ENCODE data around the gene KCTD13.
A peak's percentile ranks its signal among the peaks of the same experiment; 100 is the strongest.
"Not testable (repeated sequence)": the region's sequence is repeated elsewhere in the genome, so short reads cannot be mapped to it uniquely, and the experiment has no call there.

Gene KCTD13, protein sequence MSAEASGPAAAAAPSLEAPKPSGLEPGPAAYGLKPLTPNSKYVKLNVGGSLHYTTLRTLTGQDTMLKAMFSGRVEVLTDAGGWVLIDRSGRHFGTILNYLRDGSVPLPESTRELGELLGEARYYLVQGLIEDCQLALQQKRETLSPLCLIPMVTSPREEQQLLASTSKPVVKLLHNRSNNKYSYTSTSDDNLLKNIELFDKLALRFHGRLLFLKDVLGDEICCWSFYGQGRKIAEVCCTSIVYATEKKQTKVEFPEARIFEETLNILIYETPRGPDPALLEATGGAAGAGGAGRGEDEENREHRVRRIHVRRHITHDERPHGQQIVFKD

DNA sequence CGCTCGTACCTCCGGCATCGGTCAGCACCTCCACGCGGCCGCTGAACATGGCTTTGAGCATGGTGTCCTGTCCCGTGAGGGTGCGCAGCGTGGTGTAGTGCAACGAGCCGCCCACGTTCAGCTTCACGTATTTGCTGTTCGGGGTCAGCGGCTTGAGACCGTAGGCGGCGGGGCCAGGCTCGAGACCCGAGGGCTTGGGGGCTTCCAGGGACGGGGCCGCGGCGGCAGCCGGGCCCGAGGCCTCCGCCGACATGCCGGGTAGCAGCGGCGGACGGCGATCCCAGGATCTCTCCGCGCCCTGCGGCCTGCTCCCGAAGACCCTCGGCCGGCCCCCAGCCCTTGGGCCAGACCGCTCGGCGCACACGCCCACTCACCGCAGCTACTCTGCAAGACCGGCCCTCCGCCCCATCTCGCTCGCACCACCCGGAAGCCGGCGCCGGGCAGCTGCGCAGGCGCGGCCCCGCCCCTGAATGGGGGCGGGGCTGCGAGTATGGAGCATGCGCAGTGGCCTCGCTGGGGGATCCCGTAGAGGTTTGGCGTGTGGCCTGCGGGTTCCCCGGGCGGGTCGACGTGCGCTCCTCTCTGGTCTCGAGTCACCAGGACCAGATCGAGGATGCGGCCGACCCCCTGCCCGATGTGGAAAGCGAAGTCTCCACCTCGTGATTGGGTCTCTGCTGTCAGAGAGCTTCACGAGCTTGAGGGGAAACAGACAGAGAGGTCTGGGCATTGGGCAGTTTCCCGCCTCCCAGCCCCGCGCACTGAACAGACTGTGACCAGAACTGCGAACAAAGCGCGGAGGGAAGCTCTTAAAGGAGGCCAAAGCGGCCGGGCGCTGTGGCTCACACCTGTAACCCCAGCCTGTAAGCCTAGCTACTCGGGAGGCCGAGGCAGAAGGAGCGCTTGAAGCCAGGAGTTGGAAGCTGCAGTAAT lies at the start of gene KCTD13:
KCTD13 (minus strand) TSS at position 446 of the 930 bp plus-strand sequence; CDS start at position 253, 193 bp downstream.
- DNase-seq (ENCODE audit: low read depth in 2 of 2), result peak; percentile 79 to 82

DNA sequence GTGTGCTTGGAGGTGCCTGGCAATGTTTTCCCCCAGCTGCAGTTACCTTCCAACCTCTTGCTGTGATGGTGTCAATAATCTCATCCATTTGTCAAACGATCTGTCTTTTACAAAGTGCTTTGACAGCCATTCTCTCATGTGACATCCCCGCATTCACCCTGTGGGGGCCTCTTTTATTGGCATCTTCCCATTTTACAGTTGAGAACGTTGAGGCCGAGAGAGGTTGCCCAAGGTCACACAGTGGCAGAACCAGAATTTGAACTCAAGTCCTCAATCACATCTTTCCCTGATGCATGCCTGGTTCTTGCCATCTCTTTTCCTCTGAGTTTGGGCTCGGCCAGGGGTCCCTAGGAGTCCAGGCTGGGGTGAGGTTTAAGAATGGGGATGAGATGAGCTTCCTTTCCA lies 49.1 kb upstream of the KCTD13 start:
- no peak for DNase-seq (ENCODE audit: low read depth in 2 of 2)

DNA sequence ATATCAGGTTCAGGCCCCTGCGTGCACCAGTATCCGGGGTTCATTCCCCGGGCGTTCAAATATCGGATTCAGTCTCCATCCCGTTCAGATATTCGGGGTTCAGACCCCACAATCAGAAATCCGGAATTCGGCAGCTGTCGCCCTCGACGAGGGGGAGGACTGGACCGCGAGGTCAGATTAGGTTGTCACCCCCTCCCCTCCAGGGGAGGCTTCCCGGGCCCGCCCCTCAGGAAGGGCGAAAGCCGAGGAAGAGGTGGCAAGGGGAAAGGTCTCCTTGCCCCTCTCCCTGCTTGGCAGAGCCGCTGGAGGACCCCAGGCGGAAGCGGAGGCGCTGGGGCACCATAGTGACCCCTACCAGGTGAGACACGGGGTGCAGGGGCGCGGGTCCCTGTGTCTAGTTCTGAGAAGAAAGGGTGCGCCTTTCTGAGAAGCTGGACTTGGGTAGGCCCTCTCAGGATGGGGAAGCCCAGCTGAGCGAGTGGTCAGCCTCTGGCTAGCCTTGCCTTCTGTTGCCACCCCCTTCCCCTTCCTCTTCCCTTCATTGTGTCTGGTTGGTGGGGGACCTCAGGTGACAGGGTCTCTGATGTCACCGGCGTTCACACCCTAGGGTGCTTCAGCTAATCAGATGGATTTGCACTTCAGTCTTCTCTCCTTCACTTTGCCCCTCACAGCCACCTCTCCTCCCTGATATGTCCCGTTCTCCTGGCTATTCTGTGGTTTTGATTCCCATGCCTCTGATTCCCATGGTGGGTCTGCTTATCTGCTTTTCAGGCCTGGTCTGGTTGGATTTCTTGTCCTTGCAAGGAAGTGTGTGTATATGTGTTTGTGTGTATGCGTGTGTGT lies 48.5 kb upstream of the KCTD13 start:
- no peak for DNase-seq (ENCODE audit: low read depth in 2 of 2)

DNA sequence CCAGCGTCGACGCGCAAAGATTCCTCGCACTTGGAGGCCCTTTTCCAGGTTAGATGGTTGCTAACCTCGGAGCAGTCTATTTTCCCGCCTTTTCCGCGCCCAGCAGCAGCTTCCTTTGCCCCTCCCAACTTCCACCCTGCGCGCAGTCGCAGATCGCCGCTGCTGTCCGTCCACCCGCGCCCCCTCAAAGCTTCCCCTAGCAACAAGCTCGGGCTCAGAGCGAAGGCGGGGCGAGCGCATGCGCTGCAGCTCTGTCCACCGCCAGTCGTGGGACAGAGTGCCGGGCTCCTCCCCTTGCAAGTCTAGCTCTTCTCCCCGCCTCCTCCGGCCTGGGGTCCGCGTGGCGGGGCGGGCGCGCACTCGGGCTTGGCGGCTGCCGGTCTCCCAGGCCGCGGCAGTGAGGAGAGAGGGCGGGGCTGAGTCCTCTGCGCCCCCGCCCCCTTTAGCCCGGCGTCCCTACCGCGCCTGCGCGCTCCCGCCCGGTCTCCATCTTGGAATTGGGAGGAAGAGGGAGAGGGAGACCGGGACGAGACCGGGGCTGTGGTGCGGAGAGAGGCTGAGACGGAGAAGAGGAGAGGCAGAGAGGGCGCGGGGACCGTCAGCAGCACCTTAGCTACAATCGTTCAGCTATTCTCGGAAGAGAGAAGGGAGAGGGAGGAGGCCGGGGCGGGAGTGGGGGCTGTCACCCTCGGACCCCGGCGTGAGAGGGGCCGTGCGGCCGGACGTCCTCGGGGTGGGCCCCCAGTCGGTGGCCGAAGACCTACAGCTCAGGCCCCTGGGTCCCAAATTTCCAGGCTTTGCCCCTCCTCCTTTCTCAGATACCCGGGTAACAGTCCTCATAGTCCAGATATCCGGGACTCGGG lies 47.6 kb upstream of the KCTD13 start, which contains the start of gene TAOK2:
TAOK2 (plus strand) TSS at position 485 of the 863 bp plus-strand sequence. CDS start 3,905 bp downstream, outside the sequence.
- DNase-seq (ENCODE audit: low read depth in 2 of 2), result peak; percentile 96

DNA sequence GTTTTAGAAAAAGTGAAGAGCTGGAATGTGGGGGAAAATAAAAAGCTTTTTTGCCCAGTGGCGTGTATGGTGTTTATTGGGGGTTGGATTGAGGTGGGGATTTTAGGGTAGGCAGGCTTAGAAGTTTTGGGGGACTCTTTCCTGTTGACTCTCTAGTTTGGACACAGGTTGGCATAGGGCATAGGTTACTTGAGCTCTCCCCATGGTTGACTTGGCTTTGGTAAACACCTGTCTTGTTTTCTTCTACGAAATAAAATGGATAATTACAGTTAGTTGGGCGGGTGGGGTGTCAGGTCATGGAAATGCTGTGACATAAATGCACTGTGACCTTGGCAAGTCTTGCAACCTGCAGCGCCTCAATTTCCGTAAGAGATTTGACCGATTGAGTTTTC lies 47.0 kb upstream of the KCTD13 start:
- DNase-seq (ENCODE audit: low read depth in 2 of 2), result no peak

DNA sequence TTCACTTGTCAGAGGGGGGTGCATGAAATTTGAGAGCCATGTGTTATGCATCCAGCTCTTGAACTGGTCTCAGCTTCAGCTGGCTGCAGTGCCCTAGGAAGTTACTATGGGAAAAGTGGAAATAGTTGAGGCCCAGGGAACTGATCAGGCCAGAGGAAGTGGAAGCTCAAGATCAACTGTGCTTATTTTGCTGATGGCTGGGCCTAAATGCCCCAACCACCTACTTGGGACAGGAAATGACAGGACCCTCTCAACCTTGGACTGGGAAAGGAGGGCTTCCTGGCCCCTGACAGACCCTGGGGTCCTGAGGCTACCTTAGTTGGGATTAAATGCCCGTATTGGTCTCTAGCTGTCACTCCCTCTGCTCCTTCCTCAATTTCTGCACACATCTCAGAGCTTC lies 46.5 kb upstream of the KCTD13 start:
- no peak for DNase-seq (ENCODE audit: low read depth in 2 of 2)

DNA sequence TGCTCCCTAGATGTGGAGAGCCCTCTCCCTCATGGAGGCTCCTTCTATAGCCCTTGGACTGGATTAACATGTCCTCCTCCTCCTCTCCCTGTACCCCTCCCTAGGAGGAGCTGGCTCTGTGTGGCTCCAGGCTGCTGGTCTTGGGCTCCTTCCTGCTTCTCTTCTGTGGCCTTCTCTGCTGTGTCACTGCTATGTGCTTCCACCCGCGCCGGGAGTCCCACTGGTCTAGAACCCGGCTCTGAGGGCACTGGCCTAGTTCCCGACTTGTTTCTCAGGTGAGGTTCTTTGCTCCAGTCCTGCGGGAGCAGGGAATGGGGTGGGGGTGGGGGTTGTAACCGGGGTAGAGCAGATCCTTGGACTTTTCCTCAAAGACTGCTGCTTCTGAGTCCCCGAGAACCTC lies 45.3 kb upstream of the KCTD13 start:
- DNase-seq (ENCODE audit: low read depth in 2 of 2), result no peak

DNA sequence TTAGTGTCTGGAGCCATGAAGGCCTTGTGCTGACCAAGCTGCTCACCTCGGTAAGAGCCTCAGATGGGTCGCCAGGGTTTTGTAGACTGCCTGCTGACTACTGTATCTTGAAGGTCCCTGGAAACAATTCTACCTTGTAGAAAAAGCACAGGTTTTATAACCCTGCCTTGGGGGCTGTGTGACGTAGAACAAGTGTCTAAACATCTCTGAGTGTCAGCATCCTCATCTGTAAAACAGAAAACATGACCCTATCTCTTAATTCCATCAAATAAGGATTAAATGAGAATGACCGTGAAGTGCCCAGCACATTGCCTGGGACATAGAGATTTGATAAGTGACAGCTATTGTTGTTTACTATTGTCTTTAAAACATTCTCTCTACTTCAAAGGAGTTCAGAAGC lies 42.2 kb upstream of the KCTD13 start:
- no peak for DNase-seq (ENCODE audit: low read depth in 2 of 2)

DNA sequence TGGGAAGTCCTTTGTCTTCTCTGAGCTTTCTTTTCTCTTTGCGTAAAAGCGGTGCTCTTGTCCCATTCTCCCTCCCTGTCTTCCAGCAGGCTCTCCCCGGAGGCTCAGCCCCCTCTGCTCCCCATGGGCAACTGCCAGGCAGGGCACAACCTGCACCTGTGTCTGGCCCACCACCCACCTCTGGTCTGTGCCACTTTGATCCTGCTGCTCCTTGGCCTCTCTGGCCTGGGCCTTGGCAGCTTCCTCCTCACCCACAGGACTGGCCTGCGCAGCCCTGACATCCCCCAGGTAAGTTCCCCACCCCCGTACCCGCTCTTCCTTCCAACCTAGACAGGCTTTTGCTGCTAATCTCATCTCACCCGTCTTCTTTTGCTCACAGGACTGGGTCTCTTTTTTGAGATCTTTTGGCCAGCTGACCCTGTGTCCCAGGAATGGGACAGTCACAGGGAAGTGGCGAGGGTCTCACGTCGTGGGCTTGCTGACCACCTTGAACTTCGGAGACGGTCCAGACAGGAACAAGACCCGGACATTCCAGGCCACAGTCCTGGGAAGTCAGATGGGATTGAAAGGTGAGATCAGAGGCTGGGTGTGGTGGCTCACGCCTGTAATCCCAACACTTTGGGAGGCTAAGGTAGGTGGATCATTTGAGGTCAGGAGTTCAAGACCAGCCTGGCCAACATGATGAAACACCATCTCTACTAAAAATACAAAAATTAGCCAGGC lies 37.2 kb upstream of the KCTD13 start:
- no peak for DNase-seq (ENCODE audit: low read depth in 2 of 2)

DNA sequence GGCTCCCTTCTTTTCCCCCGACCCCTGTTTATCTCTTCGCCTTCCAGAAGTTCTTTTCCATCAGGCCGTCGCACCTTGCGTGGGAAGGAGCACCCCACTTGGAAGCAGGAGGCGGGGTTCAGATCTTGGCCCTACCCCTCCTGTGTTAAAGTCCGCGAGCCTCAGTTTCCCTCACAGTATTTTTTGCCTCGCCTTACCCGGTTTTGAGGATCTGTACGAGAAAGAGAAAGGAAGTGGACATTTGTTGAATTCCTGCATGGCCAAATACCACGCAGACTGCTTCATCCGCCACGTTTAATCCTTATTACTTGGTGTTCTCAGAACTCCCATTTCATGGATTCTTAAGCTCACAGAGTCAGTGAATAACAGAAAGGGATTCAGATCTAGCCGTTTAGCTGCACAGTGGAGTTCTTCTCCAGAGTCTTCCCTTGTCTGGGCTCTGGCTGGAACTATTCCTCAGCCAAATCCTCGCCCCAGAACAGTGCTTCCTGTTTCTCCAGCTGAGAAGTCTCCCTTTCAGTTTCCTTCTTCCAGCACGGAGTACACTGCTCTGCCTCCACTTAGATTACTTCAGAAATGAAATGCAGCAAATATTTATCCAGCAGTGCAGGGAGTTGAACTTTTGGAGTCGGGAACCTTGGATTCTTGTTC lies 36.4 kb upstream of the KCTD13 start:
- DNase-seq (ENCODE audit: low read depth in 2 of 2), result no peak

DNA sequence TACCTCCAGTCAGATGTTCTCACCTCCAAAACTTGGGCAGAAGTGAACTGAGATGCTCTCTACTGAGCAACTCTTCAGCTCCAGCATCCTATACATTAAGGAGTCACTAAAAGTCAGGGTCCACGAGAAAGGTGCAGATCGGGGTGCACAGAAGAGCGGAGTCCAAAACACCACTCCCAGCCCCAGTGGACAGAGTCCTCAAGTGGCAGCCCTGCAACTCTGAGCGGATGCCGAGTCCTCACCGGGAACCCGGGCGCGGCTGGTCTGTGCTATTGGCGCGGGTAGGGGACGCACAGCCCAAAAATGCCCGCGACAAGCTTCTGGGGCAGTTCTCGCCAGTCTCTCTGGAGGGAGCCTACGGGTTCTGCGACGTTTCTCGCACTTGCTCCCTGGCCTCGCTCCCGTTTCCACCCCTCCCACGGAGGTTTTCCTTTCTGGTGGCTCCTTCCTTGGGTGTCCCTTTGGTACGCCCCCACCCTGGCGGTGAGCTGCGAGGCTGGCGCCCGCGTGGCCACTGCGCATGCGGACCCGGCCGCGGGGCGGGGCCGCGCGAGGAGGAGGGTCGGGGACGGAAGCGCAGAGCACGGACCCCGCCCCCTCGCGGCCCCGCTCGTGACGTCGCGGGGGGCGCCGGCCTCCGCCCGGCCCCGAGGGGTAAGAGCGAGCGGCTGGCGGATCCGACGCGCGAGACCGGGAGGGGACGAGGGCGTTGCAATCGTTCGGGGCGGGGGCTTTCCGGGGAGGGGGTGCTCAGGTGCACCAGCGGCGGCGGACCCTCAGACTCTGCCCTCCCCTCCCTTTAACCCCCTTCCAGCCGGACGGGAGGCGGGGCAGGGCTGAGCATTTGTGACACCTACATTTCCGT lies 35.7 kb upstream of the KCTD13 start, which contains the start of gene TMEM219:
TMEM219 (plus strand) TSS at position 601 of the 865 bp plus-strand sequence. CDS start 1,065 bp downstream, outside the sequence.
- DNase-seq (ENCODE audit: low read depth in 2 of 2), result peak; percentile 85 to 90

DNA sequence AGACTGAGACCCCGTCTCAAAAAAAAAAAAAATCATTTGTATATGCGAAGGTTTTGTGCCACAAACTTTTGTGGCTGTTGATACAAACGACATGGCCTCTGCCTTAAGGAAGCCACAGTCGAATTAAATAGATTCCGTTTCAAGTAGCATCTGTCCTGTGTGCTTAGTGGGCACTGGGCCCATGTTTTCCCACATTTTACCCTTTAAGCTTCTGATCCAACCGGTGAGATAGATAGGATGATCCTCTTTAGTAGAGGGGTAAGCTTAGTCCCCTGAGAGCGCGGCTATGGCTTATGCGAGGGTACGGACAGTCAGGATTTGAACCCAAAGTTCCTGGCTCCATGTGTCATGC lies 35.1 kb upstream of the KCTD13 start:
- DNase-seq (ENCODE audit: low read depth in 2 of 2), result no peak

DNA sequence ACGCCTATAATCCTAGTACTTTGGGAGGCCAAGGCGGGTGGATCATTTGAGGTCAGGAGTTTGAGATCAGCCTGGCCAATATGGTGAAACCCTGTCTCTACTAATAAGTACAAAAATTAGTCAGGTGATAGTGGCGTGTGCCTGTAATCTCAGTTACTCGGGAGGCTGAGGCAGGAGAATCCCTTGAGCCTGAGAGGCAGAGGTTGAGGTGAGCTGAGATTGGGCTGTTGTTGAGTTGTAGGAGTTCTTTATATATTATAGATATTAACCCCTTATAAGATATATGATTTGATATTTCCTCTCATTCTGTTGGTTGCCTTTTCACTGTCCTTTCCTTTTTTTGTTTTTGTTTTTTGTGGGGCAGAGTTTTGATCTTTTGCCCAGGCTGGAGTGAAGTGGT lies 33.8 kb upstream of the KCTD13 start:
- DNase-seq (ENCODE audit: low read depth in 2 of 2), result not testable (repeated sequence)

DNA sequence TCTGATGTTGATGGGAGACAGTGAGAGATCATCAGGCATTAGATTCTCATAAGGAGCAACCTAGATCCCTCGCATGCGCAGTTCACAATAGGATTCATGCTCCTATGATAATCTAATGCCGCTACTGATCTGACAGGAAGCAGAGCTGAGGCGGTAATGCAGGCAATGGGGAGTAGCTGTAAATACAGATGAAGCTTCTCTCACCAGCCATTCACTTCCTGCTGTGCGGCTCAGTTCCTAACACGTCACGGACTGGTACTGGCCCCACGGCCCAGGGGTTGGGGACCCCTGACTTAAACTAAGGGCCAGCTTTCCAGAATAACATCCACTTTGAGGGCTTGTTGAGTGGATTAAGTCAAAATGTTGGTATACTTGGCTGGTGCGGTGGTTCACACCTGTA lies 33.3 kb upstream of the KCTD13 start:
- no peak for DNase-seq (ENCODE audit: low read depth in 2 of 2)

DNA sequence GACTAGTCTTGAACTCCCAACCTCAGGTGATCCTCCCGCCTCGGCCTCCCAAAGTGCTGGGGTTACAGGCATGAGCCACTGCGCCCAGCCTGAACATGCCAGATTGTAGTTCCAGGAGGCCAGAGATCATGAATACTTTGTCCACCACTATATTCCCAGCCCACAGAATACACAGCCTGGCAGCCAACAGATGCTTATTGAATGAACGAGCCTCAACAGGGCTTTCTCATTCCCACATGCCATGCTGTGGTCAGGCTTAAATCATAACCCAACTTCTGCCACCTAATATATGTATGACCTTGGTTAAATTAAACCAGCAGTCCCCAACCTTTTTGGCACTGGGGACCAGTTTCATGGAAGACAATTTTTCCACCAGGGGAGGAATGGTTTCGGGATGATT lies 32.7 kb upstream of the KCTD13 start:
- no peak for DNase-seq (ENCODE audit: low read depth in 2 of 2)

DNA sequence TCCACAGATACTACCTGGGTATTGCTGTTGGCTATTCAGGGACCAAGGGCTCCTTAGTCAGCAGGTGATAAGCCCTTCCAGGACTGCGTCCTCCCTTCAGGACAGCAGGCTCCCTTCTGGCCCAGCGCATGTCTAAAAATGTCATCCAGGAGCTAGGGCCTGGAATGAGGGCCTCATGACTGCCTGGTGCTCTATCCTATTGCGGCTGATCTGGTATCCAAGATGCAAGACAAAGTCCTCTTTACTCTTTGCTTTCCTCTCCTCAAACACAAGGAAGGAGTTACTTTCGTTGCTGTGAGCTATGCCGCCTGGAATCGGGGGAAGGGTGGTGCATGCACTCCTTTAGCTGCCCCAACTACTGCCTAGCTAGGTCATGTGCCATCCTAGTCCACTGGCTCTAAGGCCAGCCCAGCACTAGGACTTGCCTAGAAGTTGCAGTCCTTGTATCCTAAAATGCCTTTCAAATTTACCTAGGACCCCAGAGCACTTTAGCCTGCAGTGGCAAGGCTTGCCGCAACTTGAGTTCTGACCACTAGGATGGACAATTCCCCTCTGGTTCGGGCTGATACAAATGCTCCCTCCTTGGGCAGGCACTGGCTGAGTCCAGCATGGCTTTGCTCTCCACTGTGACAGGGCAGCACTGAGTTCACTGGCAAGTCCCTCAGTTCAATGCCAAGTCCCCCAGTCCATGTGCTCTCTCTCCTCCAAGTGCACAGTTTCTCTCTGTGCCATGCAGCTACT lies 25.8 kb upstream of the KCTD13 start:
- no peak for DNase-seq (ENCODE audit: low read depth in 2 of 2)

DNA sequence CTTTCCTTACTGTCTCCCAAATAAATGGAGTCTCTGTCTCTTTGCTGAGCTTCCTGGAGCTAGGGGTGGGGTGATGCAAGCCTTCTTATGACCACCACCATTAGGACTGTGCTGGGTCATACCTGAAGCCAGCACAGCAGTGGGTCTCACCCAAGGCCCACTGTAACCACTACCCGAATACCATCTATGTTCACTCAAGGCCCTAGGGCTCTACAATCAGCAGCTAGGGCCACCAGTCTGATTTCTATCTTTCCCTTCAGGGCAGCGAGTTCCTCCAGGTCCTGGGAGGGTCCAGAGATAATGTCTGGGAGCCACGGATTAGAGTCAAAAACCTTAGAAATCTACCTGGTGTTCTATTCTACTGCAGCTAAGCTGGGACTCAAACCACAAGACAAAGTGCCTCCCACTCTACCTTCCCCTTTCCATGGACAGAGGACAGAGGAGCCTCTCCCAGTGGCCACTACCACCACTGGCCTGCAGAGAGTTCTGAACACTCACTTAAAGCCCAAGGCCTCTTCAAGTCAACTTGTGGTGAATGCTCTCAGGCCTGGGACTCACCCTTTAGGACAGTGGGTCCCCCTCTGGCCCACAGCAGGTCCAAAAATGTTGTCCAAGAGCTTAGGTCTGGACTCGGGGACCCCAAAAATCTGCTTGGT lies 24.9 kb upstream of the KCTD13 start:
- no peak for DNase-seq (ENCODE audit: low read depth in 2 of 2)
